NCI-H2081 (cell line): ENCODE measurements around the gene ARHGAP42.

Experiments used
- DNase-seq, 2 experiments: peaks; one replicate each; lab custom pipeline; 2025; lab: John Stamatoyannopoulos, UW

The ARHGAP42 gene

DNA sequence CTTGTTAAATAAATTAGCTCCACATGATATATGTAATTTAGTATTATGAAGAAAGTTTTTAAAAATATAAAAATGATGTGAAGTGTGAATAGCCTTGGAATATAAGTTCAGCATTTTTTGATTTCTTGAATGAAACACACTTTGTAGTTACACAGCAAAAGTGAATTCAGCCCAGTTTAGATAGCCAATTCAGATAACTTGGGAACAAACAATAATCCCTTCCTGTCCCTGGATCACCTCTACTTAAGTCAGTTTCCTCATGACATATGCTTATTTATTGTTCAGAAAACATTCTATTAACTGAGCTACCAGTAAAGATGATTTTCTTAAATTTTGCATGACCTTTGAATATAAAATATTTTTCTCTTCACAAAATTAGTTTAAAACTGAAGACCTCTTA, 335.2 kb downstream of the ARHGAP42 start:
- DNase-seq: no peak

DNA sequence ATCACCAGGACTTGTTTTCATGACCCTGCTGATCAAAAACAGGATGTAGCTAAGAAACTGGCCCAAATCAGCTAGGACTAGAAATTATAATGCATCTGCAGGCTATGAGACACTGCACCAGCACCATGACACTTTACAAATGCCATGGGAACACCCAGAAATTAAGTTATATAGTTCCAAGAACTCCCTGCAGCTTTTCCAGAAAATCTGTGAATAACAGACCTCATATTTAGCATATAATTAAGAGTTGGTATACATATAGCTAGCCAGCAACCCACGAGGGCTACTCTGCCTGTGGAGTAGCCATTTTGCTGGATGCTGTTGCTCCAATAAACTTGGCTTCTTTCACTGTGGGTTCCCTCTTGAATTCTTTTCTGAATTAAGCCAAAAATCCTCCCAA, 341.6 kb downstream of the ARHGAP42 start:
- DNase-seq: no peak

DNA sequence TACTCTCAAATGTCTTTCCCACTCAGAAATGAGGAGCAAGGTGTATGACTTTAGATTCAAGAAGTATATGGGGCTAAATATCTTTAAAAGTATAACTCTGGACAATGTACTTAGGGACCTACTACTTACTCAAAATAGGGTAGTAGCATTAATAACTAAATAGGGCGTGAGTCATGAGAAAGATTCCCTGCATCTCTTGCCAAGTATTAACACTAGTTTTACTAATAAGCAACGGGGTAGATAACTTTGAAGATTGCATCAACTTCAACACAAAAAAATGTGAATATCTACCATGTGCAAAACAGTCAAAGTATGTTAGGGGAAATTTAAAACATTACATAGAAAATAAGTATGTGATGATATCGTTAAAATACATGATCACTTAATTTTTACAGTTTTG, 342.9 kb downstream of the ARHGAP42 start:
- DNase-seq: no peak

DNA sequence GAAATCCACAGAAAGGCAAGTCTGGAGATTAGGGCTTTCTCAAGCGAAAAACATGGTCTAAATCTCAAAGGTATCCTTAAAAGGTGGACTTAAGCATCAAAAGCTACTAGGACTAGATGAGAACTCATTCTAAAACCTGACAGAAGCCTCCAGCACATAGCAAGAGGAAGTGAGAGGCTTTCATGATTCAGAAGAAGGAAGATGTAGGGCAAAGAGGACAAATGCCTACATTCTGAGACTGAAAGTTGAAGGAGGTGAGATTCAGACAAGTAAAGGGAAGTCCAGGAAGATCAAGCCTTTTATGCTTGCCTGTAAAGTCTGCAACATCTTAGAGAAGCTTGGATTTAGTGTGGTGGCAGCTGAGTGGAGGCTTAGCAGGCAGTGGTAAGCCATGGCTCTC, 343.6 kb downstream of the ARHGAP42 start:
- DNase-seq: no peak

DNA sequence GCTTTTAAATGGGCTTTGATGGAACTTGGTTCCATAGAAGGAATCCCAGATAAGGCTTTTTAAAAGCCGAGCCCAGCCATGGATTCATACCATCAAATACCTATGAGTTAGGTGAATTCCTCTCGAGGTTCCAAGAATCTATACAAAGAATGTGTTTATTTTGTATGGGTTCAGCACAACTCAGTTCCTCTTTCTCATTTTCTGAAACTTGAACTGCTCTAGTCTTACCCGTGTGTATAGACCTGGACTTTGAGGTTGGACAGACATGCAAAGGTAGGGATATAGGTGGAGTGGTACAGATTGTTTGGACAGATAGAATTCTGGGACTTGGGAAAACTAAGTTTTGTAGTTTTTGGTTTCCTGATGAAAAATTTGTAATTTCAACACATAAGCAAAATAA, 344.6 kb downstream of the ARHGAP42 start:
- DNase-seq: no peak

DNA sequence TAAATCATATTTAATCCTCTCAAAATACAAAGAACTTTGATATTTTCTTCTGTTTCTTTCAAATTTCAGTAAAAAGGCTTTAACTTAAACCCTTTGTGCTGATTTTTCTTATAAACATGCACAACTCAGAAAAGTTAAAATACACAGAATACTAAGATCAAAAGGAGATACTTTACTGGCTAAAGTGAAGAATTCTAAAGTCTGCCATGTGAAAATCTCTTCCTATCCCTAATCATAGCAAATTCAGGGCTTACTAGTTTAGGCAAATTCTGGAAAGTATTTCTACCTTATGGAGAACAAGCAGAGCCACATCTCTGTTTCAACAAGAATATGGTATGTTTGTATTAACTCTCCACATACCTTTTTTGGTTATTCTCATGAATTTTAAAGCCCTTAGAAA, 345.9 kb downstream of the ARHGAP42 start:
- DNase-seq: no peak

DNA sequence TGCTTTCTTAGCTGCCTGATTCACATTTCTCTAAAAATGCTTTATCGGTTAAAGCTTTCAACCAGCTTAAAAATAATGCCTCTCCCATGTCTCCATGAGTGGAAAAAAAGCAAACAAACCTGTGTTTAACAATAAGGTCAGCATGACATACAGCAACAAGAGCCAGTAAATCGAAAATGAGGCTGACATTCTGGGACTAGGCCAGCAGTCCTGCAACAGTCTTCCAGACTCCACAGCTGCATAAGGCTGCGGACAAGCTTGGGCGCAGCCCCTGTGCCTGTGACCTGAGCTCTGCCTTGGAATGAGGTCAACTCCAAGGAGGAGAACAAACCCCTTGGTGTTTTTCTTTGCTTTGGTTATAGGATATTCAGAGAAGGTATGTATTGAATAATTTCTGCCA, 347.0 kb downstream of the ARHGAP42 start:
- DNase-seq: peak in 1 of 2 experiments; percentile 49

DNA sequence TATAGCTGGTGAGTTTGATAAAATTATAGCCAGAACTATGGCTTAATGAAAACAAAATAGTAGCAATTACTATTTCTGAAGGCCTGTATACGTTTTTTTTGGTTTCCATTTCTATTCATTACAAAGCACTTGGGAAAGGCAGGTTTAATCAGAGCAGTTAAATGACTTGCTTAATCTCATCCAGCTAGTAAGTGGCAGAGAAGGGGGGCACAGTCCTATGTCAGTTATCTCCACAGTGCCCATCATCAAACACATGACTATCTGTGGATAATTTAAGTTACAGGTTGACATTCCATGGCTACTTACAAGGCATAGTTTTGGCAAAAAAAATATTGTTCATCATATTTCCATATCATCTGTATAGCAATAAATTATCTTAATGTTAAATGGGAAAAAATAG, 348.8 kb downstream of the ARHGAP42 start:
- DNase-seq: no peak
